HL-60 (cell line): ENCODE results near the gene DHRSX.

ENCODE experiments used
- CTCF ChIP-seq: IDR thresholded peaks from one replicate; pipeline ENCODE4 v1.5.1; 2011; ENCODE audit warnings: low read length, control low read depth, inconsistent platforms; ENCODE audit not compliant: insufficient read depth
- POLR2AphosphoS5 ChIP-seq: IDR thresholded peaks from 2 replicates; pipeline ENCODE4 v1.6.1; 2012; ENCODE audit warnings: low read depth
- TF ChIP-seq, protein P1 (sequence below): IDR thresholded peaks from 2 replicates; pipeline ENCODE4 v1.6.1; 2012; ENCODE audit warnings: low read depth; ENCODE audit not compliant: insufficient replicate concordance

DNA sequence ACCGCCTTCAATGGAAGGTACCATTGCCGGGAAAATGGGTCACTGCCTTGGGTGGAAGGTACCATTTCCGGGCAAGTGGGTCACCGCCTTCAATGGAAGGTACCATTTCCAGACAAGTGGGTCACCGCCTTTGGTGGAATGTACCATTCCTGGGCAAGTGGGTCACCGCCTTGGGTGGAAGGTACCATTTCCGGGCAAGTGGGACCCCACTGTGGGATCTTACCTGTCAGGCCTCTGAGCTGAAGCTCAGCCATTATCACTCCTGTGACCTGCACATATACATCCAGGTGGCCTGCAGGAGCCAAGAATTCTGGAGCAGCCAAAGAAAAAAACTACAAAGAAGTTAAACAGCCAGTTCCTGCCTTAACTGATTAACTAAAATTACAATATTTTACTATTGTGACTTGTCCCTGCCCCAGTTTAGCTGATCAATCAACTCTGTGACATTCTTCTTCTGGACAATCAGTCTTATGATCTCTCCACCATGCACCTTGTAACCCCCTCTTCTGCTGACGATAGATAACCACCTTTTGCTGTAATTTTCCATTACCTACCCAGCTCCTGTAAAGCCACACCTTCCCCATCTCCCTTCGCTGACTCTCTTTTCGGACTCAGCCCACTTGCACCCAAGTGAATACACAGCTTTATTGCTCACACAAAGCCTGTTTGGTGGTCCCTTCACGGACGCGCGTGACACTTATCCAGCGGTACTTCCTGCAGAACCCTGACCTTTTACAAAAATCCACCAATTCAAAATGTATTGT is 313.2 kb downstream of the DHRSX start:
- TF ChIP-seq CTCF = no peak
- TF ChIP-seq, protein P1, sequence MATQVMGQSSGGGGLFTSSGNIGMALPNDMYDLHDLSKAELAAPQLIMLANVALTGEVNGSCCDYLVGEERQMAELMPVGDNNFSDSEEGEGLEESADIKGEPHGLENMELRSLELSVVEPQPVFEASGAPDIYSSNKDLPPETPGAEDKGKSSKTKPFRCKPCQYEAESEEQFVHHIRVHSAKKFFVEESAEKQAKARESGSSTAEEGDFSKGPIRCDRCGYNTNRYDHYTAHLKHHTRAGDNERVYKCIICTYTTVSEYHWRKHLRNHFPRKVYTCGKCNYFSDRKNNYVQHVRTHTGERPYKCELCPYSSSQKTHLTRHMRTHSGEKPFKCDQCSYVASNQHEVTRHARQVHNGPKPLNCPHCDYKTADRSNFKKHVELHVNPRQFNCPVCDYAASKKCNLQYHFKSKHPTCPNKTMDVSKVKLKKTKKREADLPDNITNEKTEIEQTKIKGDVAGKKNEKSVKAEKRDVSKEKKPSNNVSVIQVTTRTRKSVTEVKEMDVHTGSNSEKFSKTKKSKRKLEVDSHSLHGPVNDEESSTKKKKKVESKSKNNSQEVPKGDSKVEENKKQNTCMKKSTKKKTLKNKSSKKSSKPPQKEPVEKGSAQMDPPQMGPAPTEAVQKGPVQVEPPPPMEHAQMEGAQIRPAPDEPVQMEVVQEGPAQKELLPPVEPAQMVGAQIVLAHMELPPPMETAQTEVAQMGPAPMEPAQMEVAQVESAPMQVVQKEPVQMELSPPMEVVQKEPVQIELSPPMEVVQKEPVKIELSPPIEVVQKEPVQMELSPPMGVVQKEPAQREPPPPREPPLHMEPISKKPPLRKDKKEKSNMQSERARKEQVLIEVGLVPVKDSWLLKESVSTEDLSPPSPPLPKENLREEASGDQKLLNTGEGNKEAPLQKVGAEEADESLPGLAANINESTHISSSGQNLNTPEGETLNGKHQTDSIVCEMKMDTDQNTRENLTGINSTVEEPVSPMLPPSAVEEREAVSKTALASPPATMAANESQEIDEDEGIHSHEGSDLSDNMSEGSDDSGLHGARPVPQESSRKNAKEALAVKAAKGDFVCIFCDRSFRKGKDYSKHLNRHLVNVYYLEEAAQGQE = no peak
- TF ChIP-seq POLR2AphosphoS5 = no peak
